HEK293 (cell line): ENCODE measurements around the gene EIF4E1B.

Experiments used
- CTCF ChIA-PET: fragments of 350-600 bp; formaldehyde crosslinking; extraction: SDS; loops from one replicate; lab custom pipeline; 2021; ENCODE audit warnings: antibody characterized with exemption; lab: Yijun Ruan, JAX
- POLR2A ChIA-PET: fragments of 300-600 bp; formaldehyde crosslinking; extraction: SDS; loops from one replicate; lab custom pipeline; 2020; ENCODE audit warnings: antibody characterized with exemption, inconsistent platforms; lab: Yijun Ruan, JAX
- H3K27ac ChIP-seq: fragments of 200-500 bp; sonication (Bioruptor generic); 2 replicates; pipeline ENCODE4 v1.5.1; 2014; ENCODE audit warnings: low read depth, low read length, control low read depth, inconsistent platforms; ENCODE audit errors: extremely low read depth
- H3K36me3 ChIP-seq, 2 experiments: fragments of 200-500 bp in 1 of 2; sonication (Bioruptor generic) in 1 of 2; 1 replicate in 1 of 2; 2 replicates in 1 of 2; pipeline ENCODE4 v1.5.1; 2014 to 2017; ENCODE audit warnings: inconsistent platforms in 2 of 2, low read length in 2 of 2; ENCODE audit not compliant: control insufficient read depth in 2 of 2, insufficient read depth in 1 of 2
- H3K4me1 ChIP-seq: fragments of 200-500 bp; sonication (Bioruptor generic); 2 replicates; pipeline ENCODE4 v1.5.1; 2014; ENCODE audit warnings: mild to moderate bottlenecking, low read length, inconsistent platforms; ENCODE audit not compliant: control insufficient read depth, insufficient read depth
- H3K4me3 ChIP-seq: 2 replicates; pipeline ENCODE4 v1.5.1; 2011; ENCODE audit warnings: low read depth, mild to moderate bottlenecking, control low read depth, low read length, moderate library complexity
- H3K9me3 ChIP-seq: fragments of 200-500 bp; sonication (Bioruptor generic); 2 replicates; pipeline ENCODE4 v1.5.1; 2014; ENCODE audit warnings: low read depth, low read length, inconsistent platforms; ENCODE audit not compliant: control insufficient read depth, insufficient read depth
- GLI4 ChIP-seq: fragments of 450-650 bp; formaldehyde crosslinking; IDR thresholded peaks from 2 replicates; pipeline ENCODE4 v1.5.1; 2016; ENCODE audit warnings: missing biosample characterization, missing genetic modification characterization
- GLIS1 ChIP-seq: fragments of 450-650 bp; formaldehyde crosslinking; IDR thresholded peaks from 2 replicates; pipeline ENCODE4 v1.5.1; 2016; ENCODE audit warnings: missing biosample characterization, missing genetic modification characterization
- MZF1 ChIP-seq: fragments of 450-650 bp; formaldehyde crosslinking; IDR thresholded peaks from 2 replicates; pipeline ENCODE4 v1.5.1; 2017; ENCODE audit warnings: missing biosample characterization, missing genetic modification characterization, borderline replicate concordance
- PRDM2 ChIP-seq: fragments of 450-650 bp; formaldehyde crosslinking; IDR thresholded peaks from 2 replicates; pipeline ENCODE4 v1.5.1; 2016; ENCODE audit warnings: missing biosample characterization, missing genetic modification characterization, borderline replicate concordance
- ZFHX2 ChIP-seq: fragments of 450-650 bp; formaldehyde crosslinking; conservative IDR thresholded peaks from 2 replicates; pipeline ENCODE4 v1.5.1; 2016; ENCODE audit warnings: missing biosample characterization, missing genetic modification characterization
- ZNF148 ChIP-seq: fragments of 450-650 bp; formaldehyde crosslinking; IDR thresholded peaks from 2 replicates; pipeline ENCODE4 v1.5.0; 2017; ENCODE audit warnings: missing biosample characterization, missing genetic modification characterization, borderline replicate concordance
- ZNF280C ChIP-seq: fragments of 450-650 bp; formaldehyde crosslinking; IDR thresholded peaks from 2 replicates; pipeline ENCODE4 v1.5.1; 2016; ENCODE audit warnings: missing biosample characterization, missing genetic modification characterization
- ZNF335 ChIP-seq: fragments of 450-650 bp; formaldehyde crosslinking; conservative IDR thresholded peaks from 2 replicates; pipeline ENCODE4 v1.5.1; 2016; ENCODE audit warnings: missing biosample characterization, missing genetic modification characterization
- ZNF513 ChIP-seq: fragments of 450-650 bp; IDR thresholded peaks from 2 replicates; pipeline ENCODE4 v1.5.1; 2018; ENCODE audit warnings: missing biosample characterization, missing genetic modification characterization
- ZNF707 ChIP-seq: fragments of 450-650 bp; formaldehyde crosslinking; IDR thresholded peaks from 2 replicates; pipeline ENCODE4 v1.5.1; 2016; ENCODE audit warnings: missing biosample characterization, missing genetic modification characterization
- ZNF843 ChIP-seq: fragments of 450-650 bp; formaldehyde crosslinking; IDR thresholded peaks from 2 replicates; pipeline ENCODE4 v1.5.1; 2016; ENCODE audit warnings: missing biosample characterization, missing genetic modification characterization

The EIF4E1B gene

GRCh38 chr5:176642675-176643490, 12.4 kb downstream of the EIF4E1B start (continued):
- no peak for TF ChIP-seq ZNF843 (tag by site-specific recombination)
- no peak for TF ChIP-seq ZNF148 (tag by site-specific recombination)
- peak; percentile 77 for TF ChIP-seq ZFHX2 (tag by site-specific recombination)
- no peak for TF ChIP-seq PRDM2 (tag by site-specific recombination)

GRCh38 chr5:176643491-176644219, 13.2 kb downstream of the EIF4E1B start:
- TF ChIP-seq GLIS1 (tag by site-specific recombination) (peak; percentile 63), ZNF280C (tag by site-specific recombination) (no peak), ZNF513 (tag by site-specific recombination) (no peak), ZNF335 (tag by site-specific recombination) (no peak), GLI4 (tag by site-specific recombination) (no peak), MZF1 (no peak), ZNF707 (tag by site-specific recombination) (no peak)
- H3K9me3 ChIP-seq = no peaks in the 10 kb centered on the region
- H3K4me3 ChIP-seq = no peak overlapping the region
- 0 out of 2 replicates have a peak, but pooled peaks cover 2% of the 10 kb centered on the region for H3K4me1 ChIP-seq
- no peak overlapping the region for H3K27ac ChIP-seq
- H3K36me3 ChIP-seq = no peaks in the 10 kb centered on the region
- ChIA-PET POLR2A (no interaction called here), CTCF (interaction anchor here (0.6 kb wide), 1 partner anchor 17 kb away, joined by 3 read pairs; no protein-coding TSS in a partner anchor)
